GM21390 (cell line): ENCODE results near the gene CD82.

ENCODE experiments used
- ATAC-seq: cut with Tn5 transposase; IDR thresholded peaks from one replicate; pipeline ENCODE4 v1.9.1; 2021; ENCODE audit not compliant: unreplicated experiment

CD82 gene

GRCh38 chr11:44614281-44614775 lies 48.9 kb downstream of the CD82 start:
- no peak for ATAC-seq

- no peak for ATAC-seq
Observed at GRCh38 chr11:44615041-44615755, 49.7 kb downstream of the CD82 start.

- ATAC-seq: no peak
Observed at GRCh38 chr11:44615913-44616791, 50.7 kb downstream of the CD82 start.

- ATAC-seq: no peak
Observed at GRCh38 chr11:44617671-44618461, 52.4 kb downstream of the CD82 start.

GRCh38 chr11:44618561-44619425 lies 53.3 kb downstream of the CD82 start:
- no peak for ATAC-seq

- ATAC-seq: no peak
Observed at GRCh38 chr11:44620328-44620725, 54.9 kb downstream of the CD82 start.

GRCh38 chr11:44621140-44621681 lies 55.7 kb downstream of the CD82 start:
- no peak for ATAC-seq

- no peak for ATAC-seq
Observed at GRCh38 chr11:44621784-44622183, 56.3 kb downstream of the CD82 start.

- no peak for ATAC-seq
Observed at GRCh38 chr11:44622190-44622650, 56.8 kb downstream of the CD82 start.

- ATAC-seq: no peak
Observed at GRCh38 chr11:44622721-44623258, 57.3 kb downstream of the CD82 start.

GRCh38 chr11:44623341-44623730 lies 57.9 kb downstream of the CD82 start:
- ATAC-seq: no peak

GRCh38 chr11:44623731-44624491 lies 58.4 kb downstream of the CD82 start:
- ATAC-seq: no peak

- ATAC-seq: no peak
Observed at GRCh38 chr11:44624761-44625221, 59.3 kb downstream of the CD82 start.

GRCh38 chr11:44625759-44626523 lies 60.5 kb downstream of the CD82 start:
- ATAC-seq: no peak

GRCh38 chr11:44626645-44627044 lies 61.2 kb downstream of the CD82 start:
- ATAC-seq: no peak

GRCh38 chr11:44627165-44627789 lies 61.8 kb downstream of the CD82 start:
- ATAC-seq: no peak

GRCh38 chr11:44627911-44628729 lies 62.7 kb downstream of the CD82 start:
- ATAC-seq: peak; percentile 68
